ENCODE results near the gene PLAC1. TPM values are rescaled to one million over a fixed set of nuclear protein-coding genes. Genes with fewer than 3 reads are reported as not detected.

The PLAC1 gene
- total and polyA plus RNA-seq, 2 of the 13 experiments (the other 11 are each of a cell fraction or from before 2014, with no cell fraction given), result 0.40 to 2.7 TPM

DNA sequence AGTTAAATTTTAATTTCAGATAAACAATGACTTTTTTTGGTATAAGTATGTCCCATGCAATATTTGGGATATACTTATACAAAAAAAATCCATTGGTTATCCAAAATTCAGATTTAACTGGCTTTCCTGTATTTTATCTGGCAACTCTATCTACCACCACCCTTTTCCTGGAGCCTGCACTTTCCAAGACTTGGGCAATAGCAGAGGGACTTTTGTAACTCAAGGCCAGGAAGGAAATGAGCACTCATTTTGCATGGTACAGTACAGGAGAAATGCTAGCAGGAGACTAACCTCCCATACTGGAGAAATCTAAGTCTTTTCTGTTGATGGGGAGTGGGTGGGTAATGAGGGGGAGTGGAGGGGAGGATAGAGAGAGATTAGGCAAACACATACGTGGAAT, 37.7 kb upstream of the PLAC1 start:
- no peak for ATAC-seq
- Histone ChIP-seq H3K27me3 (ENCODE audit: control insufficient read depth in 1 of 2, insufficient read depth in 2 of 2, low read length in 2 of 2) (no peaks in the 10 kb centered on the region), H3K4me2 (ENCODE audit: low read depth, low read length) (no peak overlapping the region), H3K9ac (ENCODE audit: insufficient read depth, low read depth, low read length) (no peak overlapping the region), H3K79me2 (ENCODE audit: insufficient read depth, low read length) (no peaks in the 10 kb centered on the region), H3K4me1 (ENCODE audit: insufficient read depth, low read length) (no peaks in the 10 kb centered on the region), H2AFZ (ENCODE audit: low read length) (no peak overlapping the region), H3K27ac (ENCODE audit: extremely low read length, insufficient read depth, low read length) (no peak overlapping the region), H4K20me1 (ENCODE audit: insufficient read depth, low read length) (no peaks in the 10 kb centered on the region), H3K36me3 (replicated peaks in 1 of 2; ENCODE audit: control insufficient read depth in 1 of 2, insufficient read depth in 2 of 2, low read length in 2 of 2) (no peaks in the 10 kb centered on the region), H3K9me3 (ENCODE audit: low read length) (no peaks in the 10 kb centered on the region), H3K4me3 (replicated peaks in 1 of 3; ENCODE audit: insufficient read depth in 1 of 3, low read depth in 2 of 3, low read length in 3 of 3) (no peak overlapping the region)
- intact Hi-C loops (cut with micrococcal nuclease; ENCODE audit: unreplicated experiment), result no loop called here
- TF ChIP-seq POLR2G (IDR thresholded peaks at IDR 0.05; ENCODE audit: low read depth, low read length), result no peak
- TF ChIP-seq ZNF331 (CRISPR knock-in tag; IDR thresholded peaks at IDR 0.05), result no peak
- TF ChIP-seq ARHGAP35 (CRISPR knock-in tag; IDR thresholded peaks at IDR 0.05; ENCODE audit: borderline replicate concordance), result no peak
- ChIA-PET POLR2A (no interaction called here), CTCF (ENCODE audit: low intra/inter-chr PET ratio, low total read pairs) (no interaction called here)
- FAIRE-seq, result no peak
- in situ Hi-C loops (cut with HindIII; ENCODE audit: extremely low pct_ligation_motif_present, low pct_unique_long_range_greater_than_20kb), result no loop called here
- no peak for DNase-seq (ENCODE audit: low spot score)
- no TSS peak for BruUV-seq (replicated peaks)
- WGBS (ENCODE audit: low lambda C conversion rate), result 88% methylated on average over 1 of the region's 1 CpG

- no peaks in the 10 kb centered on the region for H3K4me1 ChIP-seq (ENCODE audit: insufficient read depth, low read length)
- TF ChIP-seq CBX1 (IDR thresholded peaks at IDR 0.05; ENCODE audit: low read depth), result no peak
- no peak for TF ChIP-seq SRF (IDR thresholded peaks at IDR 0.05; ENCODE audit: low read depth, low read length)
- TF ChIP-seq PAWR (CRISPR knock-in tag; IDR thresholded peaks at IDR 0.05; ENCODE audit: borderline replicate concordance), result no peak
- TF ChIP-seq REPIN1 (CRISPR knock-in tag; IDR thresholded peaks at IDR 0.05; ENCODE audit: borderline replicate concordance, low read depth), result no peak
- no peak for TF ChIP-seq PCBP2 (optimal IDR thresholded peaks at IDR 0.05; ENCODE audit: low read depth, low read length, poor library complexity, severe bottlenecking)
- TF ChIP-seq ZNF879 (CRISPR knock-in tag; IDR thresholded peaks at IDR 0.05), result no peak
- TF ChIP-seq NFRKB (IDR thresholded peaks at IDR 0.05), result no peak
- TF ChIP-seq STAT5B (CRISPR knock-in tag; IDR thresholded peaks at IDR 0.05), result no peak
- TF ChIP-seq, protein P1, sequence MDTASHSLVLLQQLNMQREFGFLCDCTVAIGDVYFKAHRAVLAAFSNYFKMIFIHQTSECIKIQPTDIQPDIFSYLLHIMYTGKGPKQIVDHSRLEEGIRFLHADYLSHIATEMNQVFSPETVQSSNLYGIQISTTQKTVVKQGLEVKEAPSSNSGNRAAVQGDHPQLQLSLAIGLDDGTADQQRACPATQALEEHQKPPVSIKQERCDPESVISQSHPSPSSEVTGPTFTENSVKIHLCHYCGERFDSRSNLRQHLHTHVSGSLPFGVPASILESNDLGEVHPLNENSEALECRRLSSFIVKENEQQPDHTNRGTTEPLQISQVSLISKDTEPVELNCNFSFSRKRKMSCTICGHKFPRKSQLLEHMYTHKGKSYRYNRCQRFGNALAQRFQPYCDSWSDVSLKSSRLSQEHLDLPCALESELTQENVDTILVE (CRISPR knock-in tag; IDR thresholded peaks at IDR 0.05), result no peak
- no peak for TF ChIP-seq NR2C2 (CRISPR knock-in tag; IDR thresholded peaks at IDR 0.05; ENCODE audit: borderline replicate concordance)
- no peak for TF ChIP-seq BORCS8-MEF2B (CRISPR knock-in tag; IDR thresholded peaks at IDR 0.05)
- TF ChIP-seq NBN (conservative IDR thresholded peaks at IDR 0.05), result no peak
- TF ChIP-seq NAIF1 (CRISPR knock-in tag; IDR thresholded peaks at IDR 0.05; ENCODE audit: borderline replicate concordance), result no peak
- TF ChIP-seq NCOA2 (CRISPR knock-in tag; IDR thresholded peaks at IDR 0.05), result no peak
Measured at GRCh38 chrX:134694333-134695322, 36.4 kb upstream of the PLAC1 start.

More at GRCh38 chrX:134694333-134695322, 36.4 kb upstream of the PLAC1 start:
- H3K9me3 ChIP-seq (ENCODE audit: low read length), result no peaks in the 10 kb centered on the region
- H2AFZ ChIP-seq (ENCODE audit: low read length), result no peak overlapping the region
- H4K20me1 ChIP-seq (ENCODE audit: insufficient read depth, low read length), result no peaks in the 10 kb centered on the region
- no TSS peak for BruUV-seq (replicated peaks)
- intact Hi-C loops (cut with micrococcal nuclease; ENCODE audit: unreplicated experiment) (no loop called here), in situ Hi-C loops (cut with HindIII; ENCODE audit: extremely low pct_ligation_motif_present, low pct_unique_long_range_greater_than_20kb) (no loop called here)
- ChIA-PET POLR2A (no interaction called here), CTCF (ENCODE audit: low intra/inter-chr PET ratio, low total read pairs) (no interaction called here)
- H3K79me2 ChIP-seq (ENCODE audit: insufficient read depth, low read length), result no peaks in the 10 kb centered on the region
- no peaks in the 10 kb centered on the region for H3K36me3 ChIP-seq (replicated peaks in 1 of 2; ENCODE audit: control insufficient read depth in 1 of 2, insufficient read depth in 2 of 2, low read length in 2 of 2)
- no peak overlapping the region for H3K27ac ChIP-seq (ENCODE audit: extremely low read length, insufficient read depth, low read length)
- FAIRE-seq (no peak), ATAC-seq (no peak), DNase-seq (ENCODE audit: low spot score) (no peak)
- H3K9ac ChIP-seq (ENCODE audit: insufficient read depth, low read depth, low read length), result no peak overlapping the region
- WGBS (ENCODE audit: low lambda C conversion rate), result 2% methylated on average over 5 of the region's 5 CpGs
- H3K27me3 ChIP-seq (ENCODE audit: control insufficient read depth in 1 of 2, insufficient read depth in 2 of 2, low read length in 2 of 2), result no peaks in the 10 kb centered on the region
- no peak overlapping the region for H3K4me2 ChIP-seq (ENCODE audit: low read depth, low read length)
- H3K4me3 ChIP-seq (replicated peaks in 1 of 3; ENCODE audit: insufficient read depth in 1 of 3, low read depth in 2 of 3, low read length in 3 of 3), result no peak overlapping the region

Measured in HepG2 (cell line).